Epithelial cell of prostate (primary cell): Measurements from ENCODE around the gene IGF1R.

Source experiments
- DNase-seq: peaks from one replicate; pipeline ENCODE4 v3.0.0-alpha.2; 2011; ENCODE audit warnings: low read depth, low spot score
- H3K27ac ChIP-seq: fragments of 450-650 bp; 2 replicates; pipeline ENCODE4 v1.5.1; 2017; ENCODE audit warnings: mild to moderate bottlenecking

Gene IGF1R

DNA sequence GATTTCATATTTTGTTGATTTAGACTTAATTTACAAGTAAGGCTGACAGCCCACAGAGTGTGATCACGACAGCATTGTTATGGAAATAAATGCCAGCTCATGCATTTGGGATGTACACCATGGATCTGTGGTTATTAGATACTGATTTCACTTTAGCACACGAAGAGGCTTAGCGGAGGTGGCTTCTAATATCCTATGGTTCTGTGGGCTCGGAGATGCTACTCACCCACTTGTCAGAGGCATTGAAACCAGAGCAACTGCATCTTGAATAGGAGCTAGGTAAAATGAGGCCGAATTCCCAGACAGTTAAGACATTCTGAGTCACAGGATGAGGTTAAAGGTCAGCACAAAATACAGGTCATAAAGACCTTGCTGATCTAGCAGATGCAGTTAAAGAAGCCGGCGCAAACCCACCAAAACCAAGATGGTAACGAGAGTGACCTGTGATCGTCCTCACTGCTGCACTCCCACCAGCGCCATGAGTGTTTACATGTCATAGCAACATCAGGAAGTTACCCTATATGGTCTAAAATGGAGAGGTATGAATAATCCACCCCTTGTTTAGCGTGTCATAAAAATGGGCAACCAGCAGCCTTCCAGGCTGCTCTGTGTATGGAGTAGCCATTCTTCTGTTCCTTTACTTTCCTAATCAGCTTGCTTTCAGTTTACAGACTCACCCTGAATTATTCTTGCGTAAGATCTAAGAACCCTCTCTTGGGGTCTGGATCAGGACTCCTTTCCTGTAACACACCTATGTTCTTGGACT lies 241.8 kb downstream of the IGF1R start:
- peak; percentile 91 for DNase-seq
- H3K27ac ChIP-seq: peak overlapping the region; percentile 75

GRCh38 chr15:98891301-98891700 lies 243.0 kb downstream of the IGF1R start:
- DNase-seq: no peak
- peak overlapping the region; percentile 75 for H3K27ac ChIP-seq

DNA sequence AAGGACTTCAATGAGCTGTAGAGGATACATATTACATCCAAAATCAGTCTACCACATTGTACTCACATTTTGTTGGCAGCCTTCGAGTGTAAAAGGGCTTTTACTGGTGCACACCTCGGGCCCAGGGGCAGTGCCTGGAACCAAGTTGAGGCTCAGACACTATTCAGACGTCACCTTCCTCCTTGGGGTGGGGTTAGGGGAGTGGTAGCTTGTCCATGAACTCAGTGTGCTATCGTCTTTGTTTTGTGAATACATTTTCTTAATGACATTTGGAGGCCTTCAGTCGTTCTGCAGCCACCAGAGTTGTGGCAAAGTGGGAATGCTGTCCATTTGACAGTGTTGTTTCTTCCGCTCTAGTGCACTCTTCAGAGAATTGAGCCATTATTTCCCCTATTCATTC lies 245.1 kb downstream of the IGF1R start:
- no peak for DNase-seq
- H3K27ac ChIP-seq: peak overlapping the region; percentile 94

DNA sequence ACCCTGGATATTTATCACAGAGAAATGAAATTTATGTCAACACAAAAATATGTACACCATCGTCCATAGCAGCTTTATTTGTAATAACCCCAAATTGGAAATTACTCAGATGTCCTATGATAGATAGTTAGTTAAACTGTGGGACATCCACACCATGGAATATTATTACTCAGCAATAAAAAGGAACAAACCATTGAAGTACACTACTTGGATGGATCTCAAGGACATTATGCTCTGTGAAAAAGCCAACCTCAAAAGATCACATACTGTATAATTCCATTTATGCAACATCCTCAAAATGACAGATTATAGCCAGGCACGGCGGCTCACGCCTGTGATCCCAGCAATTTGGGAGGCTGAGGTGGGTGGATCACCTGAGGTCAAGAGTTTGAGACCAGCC lies 246.0 kb downstream of the IGF1R start:
- DNase-seq: no peak
- H3K27ac ChIP-seq: peak overlapping the region; percentile 94

- no peak for DNase-seq
- peak overlapping the region; percentile 94 for H3K27ac ChIP-seq
These were observed 247.8 kb downstream of the IGF1R start for GRCh38 chr15:98896002-98896721.

GRCh38 chr15:98896802-98897732 lies 248.7 kb downstream of the IGF1R start:
- peak; percentile 99 for DNase-seq
- H3K27ac ChIP-seq: peak overlapping the region; percentile 94

GRCh38 chr15:98898122-98898521 lies 249.8 kb downstream of the IGF1R start:
- no peak for DNase-seq
- peak overlapping the region; percentile 94 for H3K27ac ChIP-seq

DNA sequence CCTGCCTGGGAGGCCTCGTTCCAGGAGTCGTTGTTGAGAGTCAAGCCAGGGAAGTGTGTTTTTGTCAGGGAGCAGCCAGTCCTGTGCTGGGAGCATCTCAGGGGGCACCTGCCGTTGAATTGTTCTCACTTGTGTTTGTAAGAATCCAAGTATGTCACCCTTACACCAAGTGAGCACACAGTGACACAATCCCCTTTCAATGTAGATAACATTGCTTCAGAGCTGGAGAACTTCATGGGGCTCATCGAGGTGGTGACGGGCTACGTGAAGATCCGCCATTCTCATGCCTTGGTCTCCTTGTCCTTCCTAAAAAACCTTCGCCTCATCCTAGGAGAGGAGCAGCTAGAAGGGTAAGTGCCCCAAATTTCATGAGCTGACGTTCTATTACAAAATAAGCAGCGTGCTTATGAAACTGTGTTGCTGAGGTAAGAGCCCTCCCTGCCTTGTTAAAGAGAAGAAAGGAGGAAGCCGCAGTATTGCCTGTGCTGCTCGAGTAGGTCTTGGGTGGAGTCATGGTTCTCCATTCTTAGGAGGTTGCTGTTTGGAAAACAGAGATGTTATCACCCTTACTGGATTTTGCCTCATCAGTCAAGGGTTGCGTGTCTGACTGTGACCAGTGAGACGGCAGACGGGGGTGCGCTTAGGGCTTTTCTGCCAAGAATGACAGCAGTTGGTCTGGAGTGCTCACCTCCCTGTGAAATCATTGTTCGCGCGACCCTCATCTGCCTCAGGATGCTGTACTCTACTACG lies 251.1 kb downstream of the IGF1R start:
- H3K27ac ChIP-seq: peak overlapping the region; percentile 94
- no peak for DNase-seq

GRCh38 chr15:98900356-98900755 lies 252.0 kb downstream of the IGF1R start:
- H3K27ac ChIP-seq: peak overlapping the region; percentile 96

GRCh38 chr15:98901434-98902072 lies 253.2 kb downstream of the IGF1R start:
- peak overlapping the region; percentile 96 for H3K27ac ChIP-seq
- DNase-seq: no peak

More at GRCh38 chr15:98900356-98900755, 252.0 kb downstream of the IGF1R start:
- DNase-seq: no peak

DNA sequence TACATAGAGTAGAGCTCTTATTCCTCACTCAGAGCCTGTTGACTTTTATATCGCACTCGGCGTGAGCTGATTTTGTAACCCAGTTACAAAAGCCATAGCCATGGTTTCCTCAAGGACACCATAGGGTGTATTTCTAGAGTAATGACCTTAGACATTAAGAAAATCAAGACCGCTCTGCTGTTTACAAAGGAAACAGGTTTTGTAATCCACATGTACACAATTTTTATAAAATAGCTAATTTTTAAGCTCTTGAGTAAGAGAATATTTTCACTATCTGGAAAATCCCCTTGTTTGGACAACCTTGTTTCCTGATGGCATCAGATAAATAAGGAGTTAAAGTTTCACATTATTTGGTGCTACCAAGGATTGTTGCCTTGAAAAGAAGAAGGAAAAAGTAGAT lies 254.6 kb downstream of the IGF1R start:
- DNase-seq: no peak
- peak overlapping the region; percentile 96 for H3K27ac ChIP-seq

DNA sequence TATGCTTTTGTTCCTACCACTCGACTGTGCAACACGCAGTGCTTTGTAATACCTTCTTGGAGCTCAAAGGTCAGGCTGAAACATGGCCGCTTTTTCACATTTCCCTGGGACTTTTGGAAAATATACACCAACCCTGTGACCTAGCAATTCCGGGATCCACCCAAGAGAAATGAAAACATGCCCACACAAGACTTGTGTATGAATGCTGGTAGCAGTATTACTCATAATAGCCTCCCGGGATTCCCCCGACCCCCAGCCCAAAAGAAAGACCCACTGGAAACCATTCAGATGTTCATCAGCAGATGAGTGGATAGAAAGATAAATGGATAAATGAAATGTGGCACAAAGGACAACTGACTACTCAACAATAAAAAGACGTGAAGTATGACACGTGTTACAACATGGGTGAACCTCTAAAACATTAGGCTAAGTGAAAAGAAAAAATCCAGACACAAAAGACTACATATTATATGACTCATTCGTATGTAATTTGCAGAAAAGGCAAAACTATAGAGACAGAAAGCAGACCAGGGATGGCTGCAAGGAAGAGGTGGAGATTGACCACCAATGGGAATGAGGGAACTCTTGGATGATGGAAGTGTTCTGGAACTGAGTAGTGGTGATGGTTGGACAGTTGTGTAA lies 255.2 kb downstream of the IGF1R start:
- peak overlapping the region; percentile 96 for H3K27ac ChIP-seq
- DNase-seq: peak; percentile 82

DNA sequence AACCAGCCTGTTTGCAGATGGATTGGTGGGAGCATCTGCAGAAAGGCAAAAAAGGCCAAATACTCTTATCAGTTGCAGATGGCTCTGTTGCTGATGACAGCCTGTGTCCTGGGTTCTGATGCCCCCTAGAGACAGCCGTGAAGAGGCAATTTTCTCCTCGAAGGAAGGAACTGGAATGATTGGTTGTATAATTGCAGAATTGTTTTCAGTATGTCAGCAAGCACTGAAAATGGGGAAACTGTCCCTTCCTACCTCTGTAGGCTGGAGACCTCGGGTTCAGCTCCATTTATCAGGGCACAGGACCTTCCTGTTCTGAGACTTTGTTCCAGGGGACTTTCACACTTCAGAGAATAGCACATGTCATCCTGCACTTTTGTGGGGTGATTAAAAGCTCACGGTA lies 256.2 kb downstream of the IGF1R start:
- H3K27ac ChIP-seq: peak overlapping the region; percentile 96
- no peak for DNase-seq

DNA sequence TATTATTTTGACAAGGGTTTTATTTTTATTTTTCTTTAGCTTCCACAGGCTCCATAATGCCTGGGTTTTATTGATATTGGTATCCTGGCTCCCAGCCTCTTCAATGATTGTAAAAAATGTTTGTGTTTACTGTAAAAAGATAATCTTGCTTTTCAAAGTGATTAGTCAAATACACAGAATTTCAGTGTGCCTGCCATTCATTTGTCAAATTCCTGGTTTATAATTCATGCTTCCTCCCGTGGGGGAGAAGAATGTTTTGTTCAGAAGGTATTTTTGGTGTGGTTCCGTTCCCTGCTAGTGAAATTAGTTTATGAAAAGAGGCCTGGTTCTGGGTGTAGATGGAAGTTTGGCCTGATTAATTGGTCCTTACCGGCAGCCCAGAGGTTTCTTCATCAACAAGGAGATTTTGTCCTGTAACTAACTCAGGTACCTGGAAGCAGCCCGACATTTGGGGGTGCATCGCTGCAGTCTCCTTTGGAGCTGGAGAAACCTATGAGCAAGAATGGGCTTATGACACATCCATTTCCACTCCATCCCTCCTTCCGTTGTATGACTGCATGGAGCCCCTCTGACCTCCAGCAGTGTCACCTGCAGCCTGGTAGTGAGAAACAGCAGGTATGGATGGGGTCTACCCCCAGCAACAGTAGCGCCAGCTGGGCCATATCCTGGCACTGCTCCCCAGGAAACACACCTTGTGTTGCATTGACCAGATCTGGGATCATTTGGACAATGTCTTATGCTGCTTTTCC lies 257.8 kb downstream of the IGF1R start:
- peak overlapping the region; percentile 96 for H3K27ac ChIP-seq
- DNase-seq: no peak

DNA sequence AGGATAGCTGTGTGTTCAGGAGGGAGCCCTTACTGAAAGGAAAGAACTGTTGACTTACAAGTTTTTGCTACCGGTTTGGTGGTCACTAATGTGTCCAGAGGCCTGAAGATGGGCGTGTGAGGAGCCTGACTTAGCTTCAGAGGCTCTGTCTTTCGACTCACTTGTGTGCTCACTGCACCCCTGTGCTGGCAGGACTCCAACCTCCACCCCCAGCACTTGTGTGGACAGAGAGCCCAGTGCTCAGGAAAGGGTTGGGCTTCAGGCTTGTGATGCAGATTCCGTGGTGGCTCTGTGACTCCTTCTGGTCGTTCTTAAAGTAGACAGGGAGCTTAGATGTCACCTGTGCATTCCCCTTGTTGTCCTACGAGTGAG lies 258.4 kb downstream of the IGF1R start:
- peak overlapping the region; percentile 96 for H3K27ac ChIP-seq
- DNase-seq: no peak

GRCh38 chr15:98907927-98908471 lies 259.7 kb downstream of the IGF1R start:
- H3K27ac ChIP-seq: no peak overlapping the region
- DNase-seq: no peak

- H3K27ac ChIP-seq: no peak overlapping the region
- no peak for DNase-seq
These were observed 261.9 kb downstream of the IGF1R start for GRCh38 chr15:98909968-98910885.
